Mesenchymal stem cell (in vitro differentiated cells and primary cell): ENCODE data around the gene RORB.

Experiments used
- DNase-seq: peaks from one replicate; pipeline ENCODE4 v3.0.0-alpha.2; 2013
- H2AFZ ChIP-seq: one replicate; pipeline ENCODE4 v1.6.1; 2013; ENCODE audit warnings: low read depth, mild to moderate bottlenecking, control low read depth, inconsistent platforms, low read length, moderate library complexity
- H2AK5ac ChIP-seq: 2 replicates; pipeline ENCODE4 v1.6.1; 2013; ENCODE audit warnings: low read length, moderate library complexity, mild to moderate bottlenecking, inconsistent platforms; ENCODE audit not compliant: severe bottlenecking
- H2BK120ac ChIP-seq: one replicate; pipeline ENCODE4 v1.6.1; 2013; ENCODE audit warnings: low read depth, mild to moderate bottlenecking, inconsistent platforms, low read length, moderate library complexity
- H2BK12ac ChIP-seq, 2 experiments: one replicate each; pipeline ENCODE4 v1.6.1; 2013; ENCODE audit warnings: inconsistent platforms in 2 of 2, low read length in 2 of 2, mild to moderate bottlenecking in 2 of 2, moderate library complexity in 2 of 2, control low read depth in 1 of 2
- H2BK15ac ChIP-seq: one replicate; pipeline ENCODE4 v1.6.1; 2013; ENCODE audit warnings: mild to moderate bottlenecking, low read depth, inconsistent platforms; ENCODE audit not compliant: poor library complexity, severe bottlenecking
- H2BK5ac ChIP-seq: 2 replicates; pipeline ENCODE4 v1.6.1; 2013; ENCODE audit warnings: low read depth, mild to moderate bottlenecking, low read length, control low read depth, inconsistent platforms; ENCODE audit not compliant: poor library complexity, severe bottlenecking
- H3K14ac ChIP-seq, 2 experiments: one replicate each; pipeline ENCODE4 v1.6.1; 2013; ENCODE audit warnings: inconsistent platforms in 2 of 2, low read length in 2 of 2, control low read depth in 1 of 2, mild to moderate bottlenecking in 1 of 2, moderate library complexity in 1 of 2
- H3K18ac ChIP-seq, 2 experiments: one replicate each; pipeline ENCODE4 v1.6.1; 2013; ENCODE audit warnings: inconsistent platforms in 2 of 2, low read length in 2 of 2, control low read depth in 1 of 2, low read depth in 1 of 2, mild to moderate bottlenecking in 1 of 2
- H3K23ac ChIP-seq, 2 experiments: one replicate each; pipeline ENCODE4 v1.6.1; 2013; ENCODE audit warnings: inconsistent platforms in 2 of 2, low read length in 2 of 2, mild to moderate bottlenecking in 2 of 2, moderate library complexity in 2 of 2, control low read depth in 1 of 2
- H3K27ac ChIP-seq: 2 replicates; pipeline ENCODE4 v1.5.1; 2013; ENCODE audit warnings: mild to moderate bottlenecking, moderate library complexity, low read length, control low read depth, inconsistent platforms; ENCODE audit not compliant: poor library complexity, severe bottlenecking
- H3K27me3 ChIP-seq, 2 experiments: 2 replicates each; pipeline versions ENCODE4 v1.6.1 to v1.7.0; 2013; ENCODE audit warnings: low read length in 2 of 2, mild to moderate bottlenecking in 2 of 2, moderate library complexity in 2 of 2, control low read depth in 1 of 2, inconsistent platforms in 1 of 2; ENCODE audit not compliant: control insufficient read depth in 1 of 2, insufficient read depth in 1 of 2
- H3K36me3 ChIP-seq, 2 experiments: 2 replicates each; pipeline versions ENCODE4 v1.6.1 to v1.7.0; 2013; ENCODE audit warnings: low read length in 2 of 2, control low read depth in 1 of 2, inconsistent platforms in 1 of 2, low read depth in 1 of 2, mild to moderate bottlenecking in 1 of 2; ENCODE audit not compliant: insufficient read depth in 2 of 2, control insufficient read depth in 1 of 2
- H3K4ac ChIP-seq, 2 experiments: one replicate each; pipeline ENCODE4 v1.6.1; 2013; ENCODE audit warnings: inconsistent platforms in 2 of 2, low read length in 2 of 2, mild to moderate bottlenecking in 2 of 2, moderate library complexity in 2 of 2, control low read depth in 1 of 2, low read depth in 1 of 2
- H3K4me1 ChIP-seq: 2 replicates; pipeline ENCODE4 v1.6.1; 2013; ENCODE audit warnings: low read depth, low read length, control low read depth; ENCODE audit not compliant: control insufficient read depth, insufficient read depth
- H3K4me2 ChIP-seq: 2 replicates; pipeline ENCODE4 v1.6.1; 2013; ENCODE audit warnings: low read length, mild to moderate bottlenecking, inconsistent platforms; ENCODE audit not compliant: poor library complexity, severe bottlenecking
- H3K4me3 ChIP-seq, 2 experiments: 2 replicates each; pipeline versions ENCODE4 v1.5.1 to v1.7.0; 2013; ENCODE audit warnings: low read length in 2 of 2, mild to moderate bottlenecking in 2 of 2, control low read depth in 1 of 2, low read depth in 1 of 2; ENCODE audit not compliant: insufficient read depth in 1 of 2
- H3K79me1 ChIP-seq: replicated peaks from 2 replicates; pipeline ENCODE4 v1.6.1; 2013; ENCODE audit warnings: mild to moderate bottlenecking, control low read depth, low read length, inconsistent platforms; ENCODE audit not compliant: poor library complexity, severe bottlenecking
- H3K9ac ChIP-seq: 2 replicates; pipeline ENCODE4 v1.7.0; 2013; ENCODE audit warnings: mild to moderate bottlenecking, low read length, moderate library complexity
- H3K9me3 ChIP-seq: 2 replicates; pipeline ENCODE4 v1.7.0; 2013; ENCODE audit warnings: mild to moderate bottlenecking, low read length; ENCODE audit not compliant: control insufficient read depth
- H4K8ac ChIP-seq: one replicate; pipeline ENCODE4 v1.6.1; 2013; ENCODE audit warnings: inconsistent platforms, mild to moderate bottlenecking, low read length, moderate library complexity
- H4K91ac ChIP-seq: one replicate; pipeline ENCODE4 v1.6.1; 2013; ENCODE audit warnings: mild to moderate bottlenecking, low read length, inconsistent platforms
- WGBS: methylation state at CpG from one replicate; pipeline ENCODE4 v1.1.7; 2013; ENCODE audit warnings: mixed read lengths; 5-methylcytosine and 5-hydroxymethylcytosine counted together

The RORB gene

GRCh38 chr9:74463825-74464224, 33.3 kb upstream of the RORB start:
- no peak overlapping the region for H2BK12ac ChIP-seq
- H3K18ac ChIP-seq, result no peak overlapping the region
- H2BK15ac ChIP-seq, result no peak overlapping the region
- no peaks in the 10 kb centered on the region for H3K4me1 ChIP-seq
- H4K8ac ChIP-seq, result no peak overlapping the region
- H3K27me3 ChIP-seq, result no peaks in the 10 kb centered on the region
- H3K27ac ChIP-seq, result no peak overlapping the region
- no peak overlapping the region for H3K4ac ChIP-seq
- no peak overlapping the region for H3K23ac ChIP-seq
- no peak overlapping the region for H3K14ac ChIP-seq
- no peak overlapping the region for H3K4me3 ChIP-seq
- no peak overlapping the region for H2AK5ac ChIP-seq
- H3K4me2 ChIP-seq, result no peak overlapping the region
- H2BK5ac ChIP-seq, result no peak overlapping the region
- H3K79me1 ChIP-seq, result no peaks in the 10 kb centered on the region
- H4K91ac ChIP-seq, result no peak overlapping the region
- H3K9me3 ChIP-seq, result no peaks in the 10 kb centered on the region
- H2BK120ac ChIP-seq, result no peak overlapping the region
- no CpG with 5 or more reads among the region's 1 CpG for WGBS
- H2AFZ ChIP-seq, result no peak overlapping the region
- H3K36me3 ChIP-seq, result no peaks in the 10 kb centered on the region
- DNase-seq, result no peak
- no peak overlapping the region for H3K9ac ChIP-seq

- Histone ChIP-seq H2BK15ac (no peak overlapping the region), H2BK120ac (no peak overlapping the region), H2BK12ac (no peak overlapping the region), H3K4me1 (no peaks in the 10 kb centered on the region), H3K4me3 (no peak overlapping the region), H2AFZ (no peak overlapping the region), H3K9me3 (no peaks in the 10 kb centered on the region), H2AK5ac (no peak overlapping the region), H3K4ac (no peak overlapping the region), H3K4me2 (no peak overlapping the region), H3K36me3 (no peaks in the 10 kb centered on the region), H3K27ac (no peak overlapping the region), H3K9ac (no peak overlapping the region), H2BK5ac (no peak overlapping the region), H3K27me3 (no peaks in the 10 kb centered on the region), H4K8ac (no peak overlapping the region), H3K23ac (no peak overlapping the region), H3K79me1 (no peaks in the 10 kb centered on the region), H4K91ac (no peak overlapping the region), H3K14ac (no peak overlapping the region), H3K18ac (no peak overlapping the region)
- WGBS, result 45% methylated on average over 4 of the region's 6 CpGs
- DNase-seq, result no peak
Observed at GRCh38 chr9:74478606-74479005, 18.5 kb upstream of the RORB start.

GRCh38 chr9:74479711-74480110, 17.4 kb upstream of the RORB start:
- H4K8ac ChIP-seq, result no peak overlapping the region
- no peak overlapping the region for H4K91ac ChIP-seq
- no peak overlapping the region for H3K14ac ChIP-seq
- H3K4me1 ChIP-seq, result no peaks in the 10 kb centered on the region
- no peak overlapping the region for H3K4ac ChIP-seq
- no peak overlapping the region for H3K4me2 ChIP-seq
- no peak overlapping the region for H3K9ac ChIP-seq
- H3K27me3 ChIP-seq, result no peaks in the 10 kb centered on the region
- no peak overlapping the region for H2BK15ac ChIP-seq
- H3K36me3 ChIP-seq, result no peaks in the 10 kb centered on the region
- H2BK12ac ChIP-seq, result no peak overlapping the region
- H2BK5ac ChIP-seq, result no peak overlapping the region
- no peak overlapping the region for H2BK120ac ChIP-seq
- H3K79me1 ChIP-seq, result no peaks in the 10 kb centered on the region
- H3K23ac ChIP-seq, result no peak overlapping the region
- no peak overlapping the region for H3K4me3 ChIP-seq
- WGBS, result no CpG with 5 or more reads among the region's 1 CpG
- no peak overlapping the region for H2AK5ac ChIP-seq
- no peak overlapping the region for H2AFZ ChIP-seq
- H3K27ac ChIP-seq, result no peak overlapping the region
- DNase-seq, result no peak
- H3K9me3 ChIP-seq, result no peaks in the 10 kb centered on the region
- H3K18ac ChIP-seq, result no peak overlapping the region

- Histone ChIP-seq H2BK5ac (no peak overlapping the region), H3K9ac (no peak overlapping the region), H3K27ac (no peak overlapping the region), H2AFZ (no peak overlapping the region), H3K4me2 (no peak overlapping the region), H3K14ac (no peak overlapping the region), H4K8ac (no peak overlapping the region), H3K23ac (no peak overlapping the region), H2BK12ac (no peak overlapping the region), H3K9me3 (no peaks in the 10 kb centered on the region), H3K79me1 (no peaks in the 10 kb centered on the region), H3K4me3 (no peak overlapping the region), H3K36me3 (no peaks in the 10 kb centered on the region), H3K18ac (no peak overlapping the region), H2AK5ac (no peak overlapping the region), H3K4me1 (no peaks in the 10 kb centered on the region), H2BK120ac (no peak overlapping the region), H2BK15ac (no peak overlapping the region), H4K91ac (no peak overlapping the region), H3K4ac (no peak overlapping the region), H3K27me3 (no peaks in the 10 kb centered on the region)
- WGBS, result no CpG with 5 or more reads among the region's 1 CpG
- no peak for DNase-seq
Observed at GRCh38 chr9:74487395-74487794, 9.7 kb upstream of the RORB start.
